Measurements from ENCODE around the gene ADAMTSL1.

- no peak for TF ChIP-seq CTCF (IDR thresholded peaks at IDR 0.05)
- TF ChIP-seq POLR2AphosphoS5 (IDR thresholded peaks at IDR 0.05) = no peak
These were observed 155.2 kb downstream of the ADAMTSL1 start for GRCh38 chr9:18629136-18629535.

Data from suprapubic skin (tissue), 3 donors.